Amniotic stem cell (primary cell): Measurements from ENCODE around the gene IL21.
"Not testable (repeated sequence)": the region's sequence is repeated elsewhere in the genome, so short reads cannot be mapped to it uniquely, and the experiment has no call there.

Experiments
- DNase-seq: peaks from one replicate; lab custom pipeline; 2025; lab: John Stamatoyannopoulos, UW

Gene IL21

DNA sequence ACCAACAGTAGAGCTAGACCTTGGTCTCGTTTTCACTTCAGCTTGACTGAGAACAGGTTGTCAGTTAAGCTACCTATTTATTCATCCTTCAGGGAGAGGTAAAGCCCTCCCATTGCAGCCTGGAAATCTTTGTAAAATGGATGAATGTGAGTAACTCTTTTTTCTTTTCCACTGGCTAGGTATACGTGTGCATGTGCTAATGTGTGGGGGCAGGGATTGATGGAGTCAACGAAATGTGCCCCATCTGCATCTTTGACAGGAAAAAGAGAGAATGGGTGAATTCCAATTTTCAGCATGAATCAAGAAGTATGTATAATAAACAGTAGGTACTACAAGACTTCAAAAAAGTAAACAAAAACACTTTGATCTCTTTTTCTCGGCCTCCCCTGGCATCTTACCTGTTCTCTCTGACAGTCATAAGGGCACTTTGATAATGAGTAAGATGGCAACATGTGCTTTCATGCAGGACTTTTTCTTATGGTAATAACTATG, at the start of gene IL21:
IL21 (minus strand) TSS at position 51 of the 492 bp plus-strand sequence. CDS start 55 bp downstream, outside the sequence.
- no peak for DNase-seq

DNA sequence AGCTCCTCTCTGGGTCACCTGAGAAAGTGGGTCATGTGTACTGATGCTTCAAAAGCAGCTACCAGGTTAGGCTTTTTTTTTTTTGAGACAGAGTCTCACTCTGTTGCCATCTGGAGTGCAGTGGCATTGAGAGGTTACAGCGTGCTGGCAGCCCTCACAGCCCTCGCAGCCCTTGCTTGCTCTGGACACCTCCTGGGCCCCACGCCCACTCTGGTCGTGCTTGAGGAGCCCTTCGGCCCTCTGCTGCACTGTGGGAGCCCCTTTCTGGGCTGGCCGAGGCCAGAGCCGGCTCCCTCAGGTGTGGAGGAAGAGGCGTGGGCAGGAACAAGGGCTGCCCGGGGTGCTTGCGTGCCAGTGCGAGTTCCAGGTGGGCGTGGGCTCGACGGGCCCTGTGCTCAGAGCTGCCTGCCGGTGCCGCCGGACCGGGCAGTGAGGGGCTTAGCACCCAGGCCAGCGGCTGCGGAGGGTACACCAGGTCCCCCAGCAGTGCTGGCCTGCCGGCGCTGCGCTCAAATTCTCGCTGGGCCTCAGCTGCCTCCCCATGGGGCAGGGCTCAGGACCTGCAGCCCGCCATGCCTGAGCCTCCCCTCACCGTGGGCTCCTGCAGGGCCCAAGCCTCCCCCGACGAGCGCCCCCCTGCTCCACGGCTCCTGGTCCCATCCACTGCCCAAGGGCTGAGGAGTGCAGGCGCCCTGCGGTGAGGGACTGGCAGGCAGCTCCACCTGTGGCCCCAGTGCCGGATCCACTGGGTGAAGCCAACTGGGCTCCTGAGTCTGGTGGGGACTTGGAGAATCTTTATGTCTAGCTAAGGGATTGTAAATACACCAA, 49.3 kb upstream of the IL21 start:
- DNase-seq = no peak

GRCh38 chr4:122668241-122668640, 47.4 kb upstream of the IL21 start:
- peak; percentile 48 for DNase-seq

DNA sequence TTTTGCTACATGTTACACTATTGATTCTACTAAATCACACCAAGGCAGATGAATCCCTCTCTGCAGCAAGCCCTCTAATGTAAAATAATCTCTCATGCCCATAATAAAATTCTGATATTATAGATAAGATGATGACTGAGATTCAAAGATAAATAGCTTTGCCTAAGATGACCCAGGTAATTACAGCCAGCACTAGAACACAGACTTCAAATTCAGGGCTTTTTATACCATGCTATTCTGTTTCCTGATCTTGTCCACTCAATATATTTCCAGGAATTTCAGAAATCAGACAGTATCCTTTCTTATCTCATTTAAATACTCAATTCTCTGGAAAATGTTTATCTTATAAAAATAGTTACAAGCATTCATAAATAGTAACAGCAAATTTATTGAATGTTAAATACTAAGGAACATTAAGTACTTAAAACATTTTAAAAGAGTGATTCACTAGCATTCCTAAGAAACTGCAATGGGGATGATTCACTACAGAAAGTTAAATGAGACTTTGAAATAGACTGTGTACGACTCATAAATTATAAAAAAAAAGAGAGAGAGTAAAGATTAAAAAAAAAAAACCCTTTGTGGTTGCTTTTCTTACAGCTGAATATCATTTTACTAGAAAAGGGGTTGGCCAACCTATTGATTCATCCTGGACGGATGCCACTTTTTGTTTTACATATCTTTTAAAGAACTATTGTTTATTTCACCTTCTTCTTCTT, 45.8 kb upstream of the IL21 start:
- DNase-seq = peak; percentile 75

- no peak for DNase-seq
Observed at GRCh38 chr4:122665161-122665929, 44.5 kb upstream of the IL21 start.

DNA sequence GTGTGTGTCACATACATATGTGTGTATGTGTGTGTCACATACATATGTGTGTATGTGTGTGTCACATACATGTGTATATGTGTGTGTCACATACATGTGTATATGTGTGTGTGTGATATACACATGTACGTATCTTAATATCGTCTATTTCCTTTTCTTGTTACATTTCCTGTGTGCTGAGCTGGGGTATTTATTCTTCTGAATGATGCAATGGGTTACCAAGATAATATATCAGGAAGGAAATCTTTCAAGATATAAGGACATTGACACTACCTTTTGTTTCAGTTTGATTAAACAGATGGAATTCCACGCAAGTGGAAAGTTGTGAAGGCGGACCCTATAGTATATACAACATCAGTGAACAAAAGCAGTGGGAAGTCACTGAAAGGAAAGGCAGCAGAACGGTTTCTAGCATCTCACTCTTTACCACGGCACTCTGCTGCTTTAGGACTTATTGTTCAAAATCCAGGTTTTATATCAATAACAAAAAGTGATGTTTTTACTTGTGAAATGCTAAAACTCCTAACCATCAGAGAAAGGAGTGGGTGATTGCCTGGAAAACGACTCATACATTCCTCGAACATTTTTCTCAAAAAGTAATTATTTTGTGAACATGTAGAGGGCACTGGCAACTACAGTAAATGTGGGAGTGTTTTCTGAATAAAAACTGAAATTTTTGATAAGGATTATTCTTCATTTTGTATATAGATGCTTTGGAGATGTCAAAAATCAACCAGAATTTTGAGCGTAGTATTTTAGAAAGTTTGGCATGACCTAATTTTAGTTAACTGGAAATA, 43.1 kb upstream of the IL21 start:
- DNase-seq = no peak

DNA sequence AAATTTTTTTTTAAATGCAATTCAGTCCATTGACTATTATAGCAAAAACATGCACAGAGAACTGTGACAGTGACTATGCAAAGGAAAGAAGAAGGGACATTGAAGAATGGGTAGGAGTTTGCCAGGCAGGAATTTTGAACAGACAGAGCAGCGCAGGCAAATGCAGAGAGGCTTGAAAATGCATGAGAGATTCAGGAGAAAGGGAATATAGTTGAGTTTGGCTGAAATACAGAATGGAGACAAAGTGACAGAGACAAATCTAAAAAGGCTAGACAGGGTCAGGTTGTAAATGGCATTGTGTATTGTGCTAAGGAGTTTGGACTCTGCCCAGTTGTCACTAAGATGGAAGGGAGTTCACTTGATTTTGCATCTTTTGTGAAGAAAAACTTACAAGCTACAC, 42.4 kb upstream of the IL21 start:
- DNase-seq = no peak

- no peak for DNase-seq
Observed at GRCh38 chr4:122662701-122663100, 41.8 kb upstream of the IL21 start.

DNA sequence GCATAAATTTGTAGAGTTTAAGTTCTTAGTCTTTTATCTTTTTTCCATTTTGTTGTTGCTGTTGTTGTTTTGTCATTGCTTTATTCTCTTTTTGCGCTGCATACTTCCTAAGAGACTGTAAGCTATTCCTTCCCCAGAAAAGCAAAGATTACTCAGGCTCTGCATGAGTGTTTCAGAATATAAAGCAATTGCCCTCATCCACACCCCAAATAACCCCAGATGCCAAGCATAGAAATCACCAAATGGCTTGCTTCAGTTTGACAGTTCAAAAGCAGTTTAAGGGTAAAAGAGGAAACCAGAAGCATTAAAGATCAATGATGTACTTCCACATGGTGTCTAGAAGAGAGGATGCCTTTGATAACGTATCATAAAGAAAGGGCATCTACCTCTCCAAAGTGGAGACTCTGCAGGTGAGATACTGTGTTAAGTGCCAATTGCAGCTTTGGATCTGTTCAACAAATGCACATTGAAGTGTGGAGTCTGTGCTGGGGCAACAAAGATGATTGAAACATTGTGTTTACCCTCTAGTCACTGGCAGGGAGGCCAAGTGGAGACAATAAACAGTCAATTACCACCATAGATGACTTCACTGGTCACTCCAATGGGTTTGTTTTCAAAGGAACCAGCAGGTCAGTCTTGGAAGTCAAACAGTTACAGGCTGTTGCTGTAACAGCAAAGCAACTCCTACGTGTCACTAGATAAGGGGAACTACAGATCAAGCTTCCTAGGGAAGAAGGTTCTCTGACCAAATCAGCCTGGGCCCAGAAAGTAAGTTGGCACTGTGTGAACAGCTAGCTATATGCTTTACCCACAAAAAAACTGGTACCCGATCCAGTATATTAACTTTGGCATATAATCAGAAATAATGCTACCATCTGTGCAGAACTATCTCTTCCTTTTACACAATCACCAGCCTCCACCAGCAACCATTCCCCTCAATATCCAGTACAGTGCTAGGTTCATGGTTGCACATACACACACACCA, 40.6 kb upstream of the IL21 start:
- DNase-seq = no peak

DNA sequence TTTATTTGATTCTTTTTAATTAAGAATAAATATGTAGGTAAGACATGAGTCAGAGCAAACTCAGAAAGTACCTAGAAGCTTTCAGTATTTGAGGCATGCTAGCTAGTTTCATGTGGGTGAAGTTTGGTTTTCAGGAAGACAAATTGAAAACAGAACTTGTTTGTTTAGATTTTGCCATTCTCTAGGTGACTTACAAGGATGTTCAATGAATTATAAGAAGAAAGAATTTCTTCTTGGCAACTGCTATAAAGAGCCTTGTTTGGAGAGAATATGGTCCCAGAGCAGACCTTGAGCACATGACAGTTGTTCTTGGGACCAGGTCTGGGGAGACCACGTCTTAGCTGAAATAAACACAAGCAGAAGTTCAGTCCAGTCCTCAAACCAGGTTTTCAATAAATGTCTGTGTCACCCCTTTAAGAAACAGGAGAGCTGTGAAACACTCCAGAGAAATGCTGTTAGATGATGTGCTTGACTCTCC, 38.0 kb upstream of the IL21 start:
- DNase-seq = no peak

DNA sequence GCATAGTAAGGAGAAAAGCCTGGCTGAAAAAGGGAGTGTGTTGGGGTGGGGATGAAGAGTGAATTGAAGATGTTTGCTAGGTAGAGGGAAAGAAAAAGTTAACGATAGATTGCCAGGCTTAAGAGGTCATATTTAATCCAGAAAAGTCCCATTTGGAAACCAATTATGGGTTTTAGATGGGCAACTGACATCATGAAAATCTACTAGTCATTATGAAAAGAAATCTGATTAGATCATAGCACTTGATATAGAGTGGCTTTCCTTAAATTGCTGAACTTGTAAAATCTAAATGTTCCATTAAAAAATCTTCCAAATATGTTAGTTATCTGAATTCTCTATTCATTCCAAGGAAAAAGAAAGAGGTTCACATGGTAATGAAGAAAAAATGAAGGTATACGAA, 37.5 kb upstream of the IL21 start:
- no peak for DNase-seq

GRCh38 chr4:122657553-122657952, 36.7 kb upstream of the IL21 start:
- DNase-seq = no peak

- not testable (repeated sequence) for DNase-seq
Observed at GRCh38 chr4:122656583-122656982, 35.7 kb upstream of the IL21 start.

GRCh38 chr4:122652379-122652778, 31.5 kb upstream of the IL21 start:
- peak; percentile 19 for DNase-seq

DNA sequence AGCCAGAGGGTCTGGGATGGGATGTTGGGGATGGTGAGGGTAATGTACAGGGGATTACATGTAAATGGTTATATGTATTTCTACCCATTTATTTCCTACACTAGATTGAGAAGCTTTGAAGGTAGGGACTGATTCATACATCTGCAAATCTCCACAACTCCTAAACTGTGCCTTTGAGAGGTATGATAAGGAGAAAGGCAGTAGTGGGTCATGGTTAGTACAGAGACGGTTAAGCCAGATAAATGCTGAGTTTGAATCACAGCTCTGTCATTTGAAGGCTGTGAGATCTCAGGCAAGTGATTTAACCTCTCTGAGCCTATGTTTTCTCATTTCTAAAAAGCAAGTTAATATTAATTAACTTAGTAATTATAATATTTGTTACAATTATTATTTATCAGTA, 29.3 kb upstream of the IL21 start:
- no peak for DNase-seq

- DNase-seq = no peak
Observed at GRCh38 chr4:122647656-122648055, 26.8 kb upstream of the IL21 start.

GRCh38 chr4:122643257-122643656, 22.4 kb upstream of the IL21 start:
- no peak for DNase-seq

DNA sequence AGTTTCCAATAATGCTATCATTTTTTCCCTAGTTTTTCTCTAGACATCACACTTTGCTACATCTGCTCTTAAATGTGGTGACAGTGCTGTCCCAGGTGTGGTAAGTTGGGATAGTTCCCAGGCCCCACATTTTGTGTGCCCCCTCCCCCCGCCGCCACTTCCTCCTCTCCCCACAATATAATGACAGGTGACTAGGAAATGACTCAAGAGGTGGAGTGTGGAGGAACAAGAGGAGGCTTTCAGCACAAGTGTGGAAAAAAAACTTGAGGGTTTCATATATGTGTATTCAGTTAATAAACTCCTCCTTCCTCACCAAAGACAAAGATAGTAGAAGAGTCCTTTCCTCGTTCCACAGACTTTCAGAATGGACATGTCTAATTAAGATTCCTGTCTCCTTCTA, 18.3 kb upstream of the IL21 start:
- DNase-seq = no peak

GRCh38 chr4:122636697-122637096, 15.8 kb upstream of the IL21 start:
- DNase-seq = no peak

- no peak for DNase-seq
Observed at GRCh38 chr4:122635205-122635604, 14.3 kb upstream of the IL21 start.
